ENCODE results near the gene ZNF474. TPM values are rescaled to one million over a fixed set of nuclear protein-coding genes. Genes with fewer than 3 reads are reported as not detected.

Gene ZNF474
- total RNA-seq (ENCODE audit: low replicate concordance): 0.40 and 1.3 TPM in 2 replicates

- Histone ChIP-seq H3K27ac (no peak within 1 kb of the TSS), H3K9me3 (ENCODE audit: low read depth) (no peaks in the 10 kb centered on the region), H3K36me3 (no peaks in the 10 kb centered on the region), H3K27me3 (no peaks in the 10 kb centered on the region), H4K20me1 (ENCODE audit: low read depth) (no peaks in the 10 kb centered on the region), H3K9ac (no peak within 1 kb of the TSS), H3K4me2 (peak within 1 kb of the TSS; percentile 37), H3F3A (ENCODE audit: low read depth) (peaks cover 3% of the 10 kb centered on the region), H3K79me2 (ENCODE audit: low read depth) (no peaks in the 10 kb centered on the region), H3K4me1 (peaks cover 21% of the 10 kb centered on the region), H3K4me3 (no peak within 1 kb of the TSS), H2AFZ (replicated peaks) (no peak within 1 kb of the TSS)
- TF ChIP-seq EZH2phosphoT487 (IDR thresholded peaks at IDR 0.05) (no peak), EZH2 (IDR thresholded peaks at IDR 0.05) (no peak)
- TF ChIP-seq, protein P1, sequence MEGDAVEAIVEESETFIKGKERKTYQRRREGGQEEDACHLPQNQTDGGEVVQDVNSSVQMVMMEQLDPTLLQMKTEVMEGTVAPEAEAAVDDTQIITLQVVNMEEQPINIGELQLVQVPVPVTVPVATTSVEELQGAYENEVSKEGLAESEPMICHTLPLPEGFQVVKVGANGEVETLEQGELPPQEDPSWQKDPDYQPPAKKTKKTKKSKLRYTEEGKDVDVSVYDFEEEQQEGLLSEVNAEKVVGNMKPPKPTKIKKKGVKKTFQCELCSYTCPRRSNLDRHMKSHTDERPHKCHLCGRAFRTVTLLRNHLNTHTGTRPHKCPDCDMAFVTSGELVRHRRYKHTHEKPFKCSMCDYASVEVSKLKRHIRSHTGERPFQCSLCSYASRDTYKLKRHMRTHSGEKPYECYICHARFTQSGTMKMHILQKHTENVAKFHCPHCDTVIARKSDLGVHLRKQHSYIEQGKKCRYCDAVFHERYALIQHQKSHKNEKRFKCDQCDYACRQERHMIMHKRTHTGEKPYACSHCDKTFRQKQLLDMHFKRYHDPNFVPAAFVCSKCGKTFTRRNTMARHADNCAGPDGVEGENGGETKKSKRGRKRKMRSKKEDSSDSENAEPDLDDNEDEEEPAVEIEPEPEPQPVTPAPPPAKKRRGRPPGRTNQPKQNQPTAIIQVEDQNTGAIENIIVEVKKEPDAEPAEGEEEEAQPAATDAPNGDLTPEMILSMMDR (IDR thresholded peaks at IDR 0.05): no peak
- H3K27ac Mint-ChIP-seq: peak within 1 kb of the TSS; percentile 99
- H3K4me1 Mint-ChIP-seq: peaks cover 32% of the 10 kb centered on the region
- no peaks in the 10 kb centered on the region for H3K36me3 Mint-ChIP-seq
- H3K4me3 Mint-ChIP-seq: peak within 1 kb of the TSS; percentile 22
- no peaks in the 10 kb centered on the region for H3K27me3 Mint-ChIP-seq (ENCODE audit: insufficient read depth, low read depth)
- no peaks in the 10 kb centered on the region for H3K9me3 Mint-ChIP-seq
- peak; percentile 90 for DNase-seq (ENCODE audit: low spot score)
Observed at GRCh38 chr5:122129306-122129705, at the start of gene ZNF474. ZNF474 (plus strand) TSS chr5:122129546; CDS start chr5:122151991, 22,445 bp downstream.

- H4K20me1 ChIP-seq (ENCODE audit: low read depth): no peaks in the 10 kb centered on the region
- no peaks in the 10 kb centered on the region for H3K9me3 Mint-ChIP-seq
- H3K9me3 ChIP-seq (ENCODE audit: low read depth): no peaks in the 10 kb centered on the region
- no peak overlapping the region for H3K4me2 ChIP-seq
- no peak overlapping the region for H3K9ac ChIP-seq
- no peak for TF ChIP-seq EZH2phosphoT487 (IDR thresholded peaks at IDR 0.05)
- TF ChIP-seq, protein P1 (IDR thresholded peaks at IDR 0.05): no peak
- no peak for TF ChIP-seq EZH2 (IDR thresholded peaks at IDR 0.05)
- peaks cover 16% of the 10 kb centered on the region for H3K4me1 Mint-ChIP-seq
- peaks cover 13% of the 10 kb centered on the region for H3K27me3 Mint-ChIP-seq (ENCODE audit: insufficient read depth, low read depth)
- peaks cover 5% of the 10 kb centered on the region for H3K4me1 ChIP-seq
- no peak overlapping the region for H3K27ac ChIP-seq
- H2AFZ ChIP-seq (replicated peaks): no peak overlapping the region
- H3K4me3 ChIP-seq: no peak overlapping the region
- H3K36me3 Mint-ChIP-seq: no peaks in the 10 kb centered on the region
- no peak overlapping the region for H3K4me3 Mint-ChIP-seq
- H3K27ac Mint-ChIP-seq: no peak overlapping the region
- no peak for DNase-seq (ENCODE audit: low spot score)
- H3K79me2 ChIP-seq (ENCODE audit: low read depth): no peaks in the 10 kb centered on the region
- H3K36me3 ChIP-seq: no peaks in the 10 kb centered on the region
- peaks cover 41% of the 10 kb centered on the region for H3K27me3 ChIP-seq
- no peaks in the 10 kb centered on the region for H3F3A ChIP-seq (ENCODE audit: low read depth)
Observed at GRCh38 chr5:122081541-122081940, 47.8 kb upstream of the ZNF474 start.

GRCh38 chr5:122083535-122083934 lies 45.8 kb upstream of the ZNF474 start:
- Histone ChIP-seq H3K79me2 (ENCODE audit: low read depth) (no peaks in the 10 kb centered on the region), H3K9me3 (ENCODE audit: low read depth) (no peaks in the 10 kb centered on the region), H3K4me2 (no peak overlapping the region), H3K27me3 (peaks cover 21% of the 10 kb centered on the region), H3K9ac (no peak overlapping the region), H2AFZ (replicated peaks) (no peak overlapping the region), H4K20me1 (ENCODE audit: low read depth) (no peaks in the 10 kb centered on the region), H3K4me3 (no peak overlapping the region), H3K27ac (no peak overlapping the region), H3K4me1 (no peaks in the 10 kb centered on the region), H3K36me3 (no peaks in the 10 kb centered on the region), H3F3A (ENCODE audit: low read depth) (no peaks in the 10 kb centered on the region)
- Mint-ChIP-seq H3K27ac (no peak overlapping the region), H3K4me1 (peaks cover 8% of the 10 kb centered on the region), H3K27me3 (ENCODE audit: insufficient read depth, low read depth) (no peaks in the 10 kb centered on the region), H3K9me3 (no peaks in the 10 kb centered on the region), H3K4me3 (no peak overlapping the region), H3K36me3 (no peaks in the 10 kb centered on the region)
- DNase-seq (ENCODE audit: low spot score): no peak
- TF ChIP-seq EZH2phosphoT487 (IDR thresholded peaks at IDR 0.05): no peak
- TF ChIP-seq, protein P1 (IDR thresholded peaks at IDR 0.05): no peak
- TF ChIP-seq EZH2 (IDR thresholded peaks at IDR 0.05): no peak
